ENCODE measurements around the gene KCNG1. TPM values are rescaled to one million over a fixed set of nuclear protein-coding genes. Genes with fewer than 3 reads are reported as not detected.
A peak's percentile ranks its signal among the peaks of the same experiment; 100 is the strongest.

The KCNG1 gene
- total and polyA plus RNA-seq, 8 donors, result 0.19 to 11.9 (median 2.7) TPM; not detected in 4

DNA sequence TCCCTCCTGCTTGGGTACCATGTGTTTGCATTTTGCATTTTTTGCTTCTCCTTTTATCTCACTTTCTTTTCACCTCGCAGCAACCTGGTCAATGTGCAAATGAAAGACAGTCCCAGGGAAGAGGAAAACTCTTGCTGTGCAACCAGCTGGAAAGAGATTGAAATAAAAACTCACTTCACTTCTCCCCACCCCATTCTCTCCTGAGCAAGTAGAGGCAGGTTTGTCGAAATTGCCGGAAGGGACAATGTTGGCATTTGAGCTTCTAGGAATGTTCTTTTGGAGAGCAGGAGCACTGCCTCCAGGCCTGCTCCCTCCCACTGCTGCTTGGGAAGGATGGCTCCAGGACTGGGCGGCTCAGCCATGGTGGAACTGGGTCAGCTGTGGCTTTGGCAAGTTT, 30.6 kb downstream of the KCNG1 start:
- peaks cover 0 to 6% (median 0%) of the 10 kb centered on the region in 4 donors for H3K4me1 ChIP-seq
- 29 to 52% (median 34%) methylated on average over 4 of the region's 4 CpGs for WGBS, 5 donors
- TF ChIP-seq CTCF (IDR thresholded peaks at IDR 0.05) (no peak), POLR2A (IDR thresholded peaks at IDR 0.05) (no peak), POLR2AphosphoS5 (IDR thresholded peaks at IDR 0.05) (no peak), EP300 (IDR thresholded peaks at IDR 0.05) (no peak)
- intact Hi-C loops (cut with DNase I; ENCODE audit: low total_unique reads), result no loop called here
- H3K9me3 ChIP-seq, result no peaks in the 10 kb centered on the region
- no peaks in the 10 kb centered on the region for H3K36me3 ChIP-seq
- peaks cover 0 to 33% (median 5%) of the 10 kb centered on the region in 3 donors for H3K27me3 ChIP-seq
- no peak overlapping the region for H3K27ac ChIP-seq
- no peak overlapping the region for H3K4me3 ChIP-seq
- no peak for DNase-seq

GRCh38 chr20:50991076-50991475, 31.8 kb downstream of the KCNG1 start:
- no peak overlapping the region for H3K4me3 ChIP-seq
- H3K9me3 ChIP-seq, result no peaks in the 10 kb centered on the region
- H3K27me3 ChIP-seq, result peaks cover 0 to 30% (median 0%) of the 10 kb centered on the region in 3 donors
- H3K27ac ChIP-seq, result no peak overlapping the region
- no peak for TF ChIP-seq POLR2AphosphoS5 (IDR thresholded peaks at IDR 0.05)
- no peak for TF ChIP-seq CTCF (IDR thresholded peaks at IDR 0.05)
- TF ChIP-seq EP300 (IDR thresholded peaks at IDR 0.05), result no peak
- TF ChIP-seq POLR2A (IDR thresholded peaks at IDR 0.05), result no peak
- H3K4me1 ChIP-seq, result peaks cover 0 to 6% (median 0%) of the 10 kb centered on the region in 4 donors
- H3K36me3 ChIP-seq, result no peaks in the 10 kb centered on the region
- DNase-seq, result no peak
- intact Hi-C loops (cut with DNase I; ENCODE audit: low total_unique reads), result no loop called here
- 82 to 94% (median 84%) methylated on average over 3 of the region's 3 CpGs for WGBS, 5 donors

- WGBS, 5 donors, result 7 to 16% (median 14%) methylated on average over 13 of the region's 13 CpGs
- Histone ChIP-seq H3K4me3 (no peak overlapping the region), H3K27ac (no peak overlapping the region), H3K36me3 (no peaks in the 10 kb centered on the region), H3K27me3 (peaks cover 0 to 49% (median 0%) of the 10 kb centered on the region in 3 donors), H3K9me3 (no peaks in the 10 kb centered on the region), H3K4me1 (peaks cover 0 to 6% (median 0%) of the 10 kb centered on the region in 4 donors)
- TF ChIP-seq POLR2AphosphoS5 (IDR thresholded peaks at IDR 0.05), result peak in 1 of 3 donors; percentile 13
- TF ChIP-seq EP300 (IDR thresholded peaks at IDR 0.05), result no peak
- TF ChIP-seq CTCF (IDR thresholded peaks at IDR 0.05), result peak in 5 of 7 experiments; percentile 87 to 94 (median 90)
- no peak for TF ChIP-seq POLR2A (IDR thresholded peaks at IDR 0.05)
- DNase-seq, result peak; percentile 71 to 93
- intact Hi-C loops (cut with DNase I; ENCODE audit: low total_unique reads), result loop anchor here (5.0 kb wide), 1 partner anchor 320 kb away; no protein-coding TSS in a partner anchor
These were observed 35.3 kb downstream of the KCNG1 start for GRCh38 chr20:50987493-50988210.

- Histone ChIP-seq H3K27me3 (peaks cover 0 to 67% (median 4%) of the 10 kb centered on the region in 3 donors), H3K4me3 (no peak overlapping the region), H3K4me1 (peaks cover 0 to 18% (median 14%) of the 10 kb centered on the region in 4 donors), H3K9me3 (no peaks in the 10 kb centered on the region), H3K36me3 (no peaks in the 10 kb centered on the region), H3K27ac (no peak overlapping the region)
- 47 to 62% (median 50%) methylated on average over 2 of the region's 2 CpGs for WGBS, 5 donors
- intact Hi-C loops (cut with DNase I; ENCODE audit: low total_unique reads), result no loop called here
- no peak for DNase-seq
- TF ChIP-seq POLR2A (IDR thresholded peaks at IDR 0.05), result no peak
- no peak for TF ChIP-seq POLR2AphosphoS5 (IDR thresholded peaks at IDR 0.05)
- TF ChIP-seq CTCF (IDR thresholded peaks at IDR 0.05), result no peak
- TF ChIP-seq EP300 (IDR thresholded peaks at IDR 0.05), result no peak
These were observed 39.6 kb downstream of the KCNG1 start for GRCh38 chr20:50983321-50983720.

Measured in stomach (tissue), 9 donors.